HG02885 (cell line): ENCODE measurements around the gene TMEM163.
A peak's percentile ranks its signal among the peaks of the same experiment; 100 is the strongest.
"Not testable (repeated sequence)": the region's sequence is repeated elsewhere in the genome, so short reads cannot be mapped to it uniquely, and the experiment has no call there.

ENCODE experiments used
- ATAC-seq: cut with Tn5 transposase; IDR thresholded peaks from one replicate; pipeline ENCODE4 v1.9.1; 2021; ENCODE audit warnings: mild to moderate bottlenecking; ENCODE audit not compliant: unreplicated experiment, poor library complexity

The TMEM163 gene

GRCh38 chr2:134667541-134667940 lies 51.3 kb downstream of the TMEM163 start:
- ATAC-seq: no peak

GRCh38 chr2:134667081-134667480 lies 51.7 kb downstream of the TMEM163 start:
- ATAC-seq: no peak

GRCh38 chr2:134665727-134666506 lies 52.9 kb downstream of the TMEM163 start:
- ATAC-seq: peak; percentile 65

GRCh38 chr2:134663451-134664450 lies 55.0 kb downstream of the TMEM163 start:
- ATAC-seq: no peak

GRCh38 chr2:134662751-134663150 lies 56.0 kb downstream of the TMEM163 start:
- ATAC-seq: no peak

GRCh38 chr2:134660626-134661402 lies 58.0 kb downstream of the TMEM163 start:
- no peak for ATAC-seq

GRCh38 chr2:134659724-134660123 lies 59.1 kb downstream of the TMEM163 start:
- ATAC-seq: no peak

- ATAC-seq: no peak
These were observed 61.0 kb downstream of the TMEM163 start for GRCh38 chr2:134657650-134658250.

GRCh38 chr2:134656391-134656790 lies 62.4 kb downstream of the TMEM163 start:
- not testable (repeated sequence) for ATAC-seq

- no peak for ATAC-seq
These were observed 70.2 kb downstream of the TMEM163 start for GRCh38 chr2:134648586-134648985.

- ATAC-seq: no peak
These were observed 71.1 kb downstream of the TMEM163 start for GRCh38 chr2:134647607-134648256.

- ATAC-seq: peak; percentile 54
These were observed 75.9 kb downstream of the TMEM163 start for GRCh38 chr2:134642938-134643337.

GRCh38 chr2:134640494-134640893 lies 78.3 kb downstream of the TMEM163 start:
- ATAC-seq: peak; percentile 83

- no peak for ATAC-seq
These were observed 79.5 kb downstream of the TMEM163 start for GRCh38 chr2:134639265-134639664.

GRCh38 chr2:134636714-134637113 lies 82.1 kb downstream of the TMEM163 start:
- ATAC-seq: no peak

GRCh38 chr2:134634054-134634753 lies 84.6 kb downstream of the TMEM163 start:
- ATAC-seq: no peak

- ATAC-seq: no peak
These were observed 88.2 kb downstream of the TMEM163 start for GRCh38 chr2:134630504-134631159.

GRCh38 chr2:134628453-134628852 lies 90.3 kb downstream of the TMEM163 start:
- ATAC-seq: no peak
